ENCODE results near the gene HIF1A.
"Not testable (repeated sequence)": the region's sequence is repeated elsewhere in the genome, so short reads cannot be mapped to it uniquely, and the experiment has no call there.

The HIF1A gene

DNA sequence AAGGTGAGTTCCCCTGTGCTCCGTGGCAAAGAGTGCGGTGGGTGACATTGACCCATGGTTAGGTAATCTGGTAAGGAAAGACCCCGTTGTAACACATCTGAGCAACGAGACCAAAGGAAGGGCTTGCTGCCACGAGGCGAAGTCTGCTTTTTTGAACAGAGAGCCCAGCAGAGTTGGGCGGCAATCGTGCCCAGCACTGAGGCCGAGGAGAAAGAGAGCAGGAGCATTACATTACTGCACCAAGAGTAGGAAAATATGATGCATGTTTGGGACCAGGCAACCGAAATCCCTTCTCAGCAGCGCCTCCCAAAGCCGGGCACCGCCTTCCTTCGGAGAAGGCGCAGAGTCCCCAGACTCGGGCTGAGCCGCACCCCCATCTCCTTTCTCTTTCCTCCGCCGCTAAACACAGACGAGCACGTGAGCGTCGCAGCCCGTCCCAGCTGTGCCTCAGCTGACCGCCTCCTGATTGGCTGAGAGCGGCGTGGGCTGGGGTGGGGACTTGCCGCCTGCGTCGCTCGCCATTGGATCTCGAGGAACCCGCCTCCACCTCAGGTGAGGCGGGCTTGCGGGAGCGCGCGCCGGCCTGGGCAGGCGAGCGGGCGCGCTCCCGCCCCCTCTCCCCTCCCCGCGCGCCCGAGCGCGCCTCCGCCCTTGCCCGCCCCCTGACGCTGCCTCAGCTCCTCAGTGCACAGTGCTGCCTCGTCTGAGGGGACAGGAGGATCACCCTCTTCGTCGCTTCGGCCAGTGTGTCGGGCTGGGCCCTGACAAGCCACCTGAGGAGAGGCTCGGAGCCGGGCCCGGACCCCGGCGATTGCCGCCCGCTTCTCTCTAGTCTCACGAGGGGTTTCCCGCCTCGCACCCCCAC, at the start of gene HIF1A:
TSS of gene HIF1A (plus strand) at position 684 of the 865 bp plus-strand sequence. CDS start 292 bp downstream, outside the sequence.
- peak; percentile 94 to 96 for DNase-seq

DNA sequence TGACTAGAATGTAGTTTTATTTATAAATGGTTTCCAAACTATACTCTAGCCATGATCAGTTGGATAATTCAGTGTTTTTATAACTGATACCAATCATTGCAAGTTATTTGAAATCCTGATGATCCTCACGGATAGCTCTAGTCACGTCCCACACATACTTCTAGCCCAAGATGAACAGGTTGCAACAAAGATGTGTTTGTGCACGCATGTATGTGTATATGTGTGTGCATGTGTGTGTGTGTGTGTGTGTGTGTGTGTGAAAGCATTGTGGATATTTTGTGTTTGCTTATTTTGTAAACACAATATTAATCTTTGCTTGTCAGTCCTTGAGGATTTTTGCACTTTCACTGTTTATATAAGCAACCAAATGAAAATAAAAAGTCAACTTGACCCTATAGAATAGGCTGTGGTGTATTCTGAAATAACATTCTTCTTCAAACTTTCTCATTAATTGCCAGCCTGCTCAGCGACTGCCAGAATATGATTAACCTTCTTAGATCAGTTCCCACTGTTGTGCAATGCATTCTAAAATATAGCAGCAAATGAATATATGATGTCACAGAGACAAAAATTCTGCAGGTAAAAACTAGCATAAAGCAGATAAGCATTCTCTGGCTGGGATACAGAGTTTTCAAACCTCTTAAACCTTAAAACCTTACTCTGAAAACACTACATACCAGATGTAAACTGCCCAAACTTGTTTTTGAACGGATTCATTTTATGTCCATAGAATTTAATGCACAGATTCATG, 48.8 kb upstream of the HIF1A start:
- DNase-seq, result no peak

DNA sequence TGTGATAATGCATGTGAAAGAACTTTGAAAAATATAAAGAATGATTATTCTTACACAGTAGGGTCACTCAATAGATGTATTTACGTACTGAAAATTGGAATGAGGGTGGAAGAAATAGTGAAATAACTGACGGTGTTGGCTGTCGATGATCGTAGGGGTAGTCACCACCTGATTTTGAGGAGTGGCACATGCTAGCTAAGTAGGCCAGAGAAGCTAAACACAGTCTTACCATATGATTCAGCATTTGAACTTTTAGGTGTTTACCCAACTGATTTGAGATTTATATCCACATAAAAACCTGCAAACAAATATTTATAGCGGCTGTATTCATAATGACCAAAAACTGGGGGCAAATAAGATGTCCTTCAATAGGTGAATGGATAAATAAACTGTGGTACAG, 47.6 kb upstream of the HIF1A start:
- DNase-seq, result no peak

DNA sequence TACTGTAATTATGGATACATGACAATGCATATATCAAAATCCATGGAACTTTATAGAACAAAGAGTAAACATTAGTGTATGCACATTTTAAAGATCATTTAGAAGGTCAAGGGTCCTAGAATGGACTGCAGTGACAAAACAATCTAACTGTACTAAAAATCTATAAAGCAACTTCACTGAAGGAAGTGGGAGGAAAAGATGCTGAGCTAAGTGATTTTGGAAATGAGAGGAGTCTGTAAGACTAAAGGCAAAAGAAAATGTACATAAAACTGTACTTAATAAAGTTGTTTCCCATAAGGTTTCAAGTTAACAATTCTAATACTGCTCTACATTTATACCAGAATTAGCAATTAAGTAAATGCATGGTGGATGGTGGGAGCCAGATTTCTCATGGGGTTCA, 46.9 kb upstream of the HIF1A start:
- DNase-seq, result no peak

DNA sequence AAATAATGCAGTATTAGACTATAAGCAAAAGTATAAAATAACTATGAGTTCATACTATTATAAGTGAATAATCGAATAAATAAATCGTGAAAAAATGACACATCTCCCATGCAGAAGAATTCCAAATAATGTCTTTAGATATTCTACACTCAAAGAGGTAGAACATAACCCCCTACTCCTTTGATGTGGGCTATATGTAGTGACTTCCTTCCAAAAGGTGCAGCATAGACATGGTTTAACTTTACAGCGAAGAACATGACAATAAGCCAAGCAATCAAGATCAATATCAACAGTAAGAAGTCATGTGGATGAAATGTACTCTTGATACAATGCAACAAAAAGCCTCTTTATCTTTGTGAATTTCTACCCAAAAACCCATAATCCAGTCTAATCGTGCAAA, 46.0 kb upstream of the HIF1A start:
- DNase-seq, result no peak

DNA sequence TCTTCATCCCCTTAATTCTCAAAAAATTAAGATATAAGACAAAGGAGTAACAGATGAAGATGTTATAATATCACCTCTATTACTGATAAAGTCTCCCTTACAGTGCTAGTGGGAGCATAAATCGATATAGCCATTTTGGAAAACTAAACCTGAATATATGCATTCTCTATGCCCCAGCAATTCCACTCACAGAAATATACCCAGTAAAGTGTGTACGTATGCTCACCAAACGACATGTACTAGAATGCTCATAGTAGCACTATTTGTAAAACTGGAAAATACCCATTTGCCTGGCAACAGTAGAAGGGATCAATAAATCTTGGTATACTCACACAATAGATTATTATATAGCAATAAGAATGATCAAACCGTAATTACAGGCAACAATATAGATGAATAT, 44.0 kb upstream of the HIF1A start:
- DNase-seq, result no peak

DNA sequence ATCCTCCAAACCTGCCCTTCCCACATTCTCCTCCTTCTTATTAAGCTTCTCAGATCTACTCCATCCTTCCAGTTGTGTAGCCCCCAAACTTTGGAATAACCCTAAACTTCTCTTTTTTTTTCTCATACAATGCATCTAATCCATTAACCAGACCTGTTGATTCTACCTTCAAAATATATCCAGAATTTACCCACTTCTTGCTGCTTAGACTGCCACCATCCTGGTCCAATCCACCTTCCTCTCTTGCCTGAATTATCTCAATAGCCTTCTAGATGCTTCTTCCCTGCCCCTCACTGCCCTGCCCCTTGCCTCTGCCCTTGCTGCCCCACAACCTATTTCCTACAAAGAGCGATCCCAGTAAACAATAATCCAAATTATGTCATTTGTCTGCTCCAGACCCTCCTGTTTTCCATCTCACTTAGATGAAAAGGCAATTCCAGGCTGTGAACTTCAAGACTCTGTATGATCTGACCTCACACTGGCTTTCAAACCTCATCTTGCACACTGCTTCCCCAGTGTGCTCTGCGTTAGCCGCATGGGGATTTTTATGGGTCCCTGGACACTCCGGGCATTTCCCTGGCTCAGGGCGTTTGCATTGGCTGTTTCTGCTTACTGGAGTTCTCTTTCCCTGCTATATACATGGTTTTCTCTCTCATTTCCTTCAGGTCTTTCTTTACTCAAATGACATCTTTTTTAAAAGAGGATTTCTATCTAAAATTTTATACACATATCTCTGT, 42.6 kb upstream of the HIF1A start:
- DNase-seq, result no peak

DNA sequence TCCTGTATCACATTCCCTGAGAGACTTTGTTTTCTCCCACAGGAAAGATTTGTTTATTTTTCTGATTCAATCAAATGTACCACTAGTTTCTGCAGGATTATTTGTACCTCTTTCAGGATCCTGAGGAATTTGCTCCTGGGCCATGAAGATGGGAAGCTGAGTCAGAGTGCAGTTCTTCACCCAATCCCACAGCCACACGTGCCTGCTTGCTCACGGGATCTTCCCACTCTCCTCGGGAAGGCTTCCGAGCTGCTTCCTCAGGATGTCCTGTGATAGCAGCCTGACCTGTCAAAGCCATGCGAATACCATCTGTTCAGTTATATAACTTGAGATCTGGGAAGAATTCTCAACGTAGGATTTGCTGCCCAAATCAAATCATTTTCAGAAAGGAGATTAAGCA, 41.8 kb upstream of the HIF1A start:
- DNase-seq, result no peak

DNA sequence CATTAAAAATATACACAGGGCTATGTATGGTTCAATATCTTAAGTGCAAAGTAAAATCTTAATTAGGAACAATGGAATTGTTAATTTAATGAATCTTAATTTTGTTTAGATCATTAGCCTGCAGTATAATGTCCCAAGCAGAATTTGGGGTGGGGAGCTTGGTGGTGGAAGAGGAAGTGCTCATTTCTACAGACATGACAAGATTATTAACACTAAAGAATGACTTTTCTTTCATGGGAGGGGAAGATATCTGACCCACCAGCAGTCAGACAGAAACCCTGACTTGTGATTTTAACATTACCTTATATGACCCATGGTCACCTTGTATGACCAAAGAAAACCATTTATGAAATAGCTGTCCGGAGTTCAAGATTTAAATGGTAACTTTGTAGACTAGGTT, 41.3 kb upstream of the HIF1A start:
- no peak for DNase-seq

DNA sequence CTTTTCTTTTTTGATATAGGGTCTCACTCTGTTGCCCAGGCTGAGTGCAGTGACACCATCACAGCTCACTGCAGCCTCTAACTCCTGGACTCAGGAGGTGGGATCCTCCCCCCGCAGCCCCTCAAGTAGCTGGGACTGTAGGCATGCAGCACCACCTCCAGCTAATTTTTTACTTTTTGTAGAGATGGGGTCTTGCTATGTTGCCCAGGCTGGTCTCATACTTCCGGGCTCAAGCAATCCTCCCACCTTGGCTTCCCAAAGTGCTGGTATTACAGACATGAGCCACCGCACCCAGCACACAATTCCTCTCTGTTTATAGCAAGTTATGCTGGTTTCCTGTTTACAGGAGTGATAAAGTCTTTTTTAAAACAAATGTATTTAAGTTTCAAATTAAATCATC, 39.5 kb upstream of the HIF1A start:
- DNase-seq, result no peak

DNA sequence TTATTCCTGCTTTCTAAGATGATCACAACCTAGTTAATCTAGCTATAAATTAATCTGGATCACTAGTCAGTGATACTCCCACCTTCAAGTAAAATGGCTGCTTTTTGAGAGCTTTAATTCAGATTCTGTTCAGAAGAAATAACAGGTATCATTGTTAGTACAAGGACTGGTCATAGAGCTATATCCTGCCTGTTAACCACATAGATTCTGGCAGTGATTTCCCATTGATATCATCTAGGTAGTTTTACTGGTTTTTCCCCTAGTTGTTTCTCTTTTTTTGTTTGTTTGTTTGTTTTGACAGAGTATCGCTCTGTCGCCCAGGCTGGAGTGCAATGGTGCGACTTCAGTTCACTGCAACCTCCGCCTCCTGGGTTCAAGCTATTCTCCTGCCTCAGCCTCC, 39.0 kb upstream of the HIF1A start:
- DNase-seq, result no peak

DNA sequence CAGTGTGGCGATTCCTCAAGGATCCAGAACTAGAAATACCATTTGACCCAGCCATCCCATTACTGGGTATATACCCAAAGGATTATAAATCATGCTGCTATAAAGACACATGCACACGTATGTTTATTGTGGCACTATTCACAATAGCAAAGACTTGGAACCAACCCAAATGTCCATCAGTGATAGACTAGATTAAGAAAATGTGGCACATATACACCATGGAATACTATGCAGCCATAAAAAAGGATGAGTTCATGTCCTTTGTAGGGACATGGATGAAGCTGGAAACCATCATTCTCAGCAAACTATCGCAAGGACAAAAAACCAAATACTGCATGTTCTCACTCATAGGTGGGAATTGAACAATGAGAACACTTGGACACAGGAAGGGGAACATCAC, 37.2 kb upstream of the HIF1A start:
- not testable (repeated sequence) for DNase-seq

DNA sequence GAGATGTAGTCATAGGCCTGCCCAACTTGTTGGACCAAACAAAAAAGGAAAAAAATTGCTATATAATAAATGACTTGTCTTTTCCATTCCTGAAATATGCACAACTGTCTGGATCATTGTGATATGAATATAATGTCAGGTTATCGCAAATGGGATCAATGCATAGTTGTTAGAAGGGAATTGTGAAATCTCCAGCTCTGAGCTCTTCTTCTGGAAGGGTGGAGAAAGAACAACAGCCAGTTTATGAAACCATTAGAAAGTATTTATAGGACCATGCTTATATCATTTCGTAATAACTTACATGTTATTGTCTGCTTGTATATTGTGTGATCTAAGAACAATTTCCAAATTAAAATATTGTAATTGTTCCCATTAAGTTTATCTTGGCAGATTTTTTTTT, 35.7 kb upstream of the HIF1A start:
- no peak for DNase-seq

DNA sequence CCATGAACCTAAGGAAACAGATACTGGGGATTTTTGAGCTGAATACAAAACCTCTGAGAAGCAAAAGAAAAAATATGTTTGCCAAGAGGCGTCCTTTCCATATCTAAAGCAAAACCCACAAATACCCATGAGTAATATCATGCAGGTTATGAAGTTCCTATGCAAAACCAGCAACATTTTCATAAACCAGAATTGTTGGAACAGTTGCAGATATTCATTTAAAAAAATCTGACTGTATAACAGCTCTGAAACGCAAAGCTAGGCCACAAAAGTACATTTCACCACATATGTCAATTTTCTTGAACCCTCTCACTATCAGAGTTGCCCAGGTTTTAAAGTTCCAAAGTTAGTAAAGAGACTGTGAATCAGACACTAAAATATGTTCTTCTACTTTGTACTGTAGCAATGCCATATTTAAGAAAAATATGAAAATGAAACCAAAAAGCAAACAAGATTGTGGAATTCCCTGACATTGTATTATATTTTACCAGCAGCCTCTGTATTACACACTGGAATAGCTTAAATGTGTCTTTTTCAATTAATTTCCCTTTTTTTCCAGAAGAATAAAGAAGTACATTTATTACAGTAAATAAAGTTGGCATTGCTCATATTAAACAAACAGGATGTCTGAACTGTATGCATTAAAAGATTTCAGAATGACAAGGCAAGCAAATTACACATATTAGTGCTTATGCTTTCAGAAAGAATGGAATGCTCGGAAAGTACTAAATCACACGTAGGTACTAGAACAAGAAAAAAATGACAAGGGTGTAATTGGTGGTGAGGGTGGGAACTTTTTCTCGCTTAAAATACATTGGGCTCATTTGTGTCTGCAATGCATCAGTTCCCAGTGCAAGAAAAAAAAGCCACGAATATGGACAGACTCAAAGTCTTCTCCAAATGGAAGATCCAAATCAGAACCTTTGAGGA, 33.6 kb upstream of the HIF1A start:
- no peak for DNase-seq

DNA sequence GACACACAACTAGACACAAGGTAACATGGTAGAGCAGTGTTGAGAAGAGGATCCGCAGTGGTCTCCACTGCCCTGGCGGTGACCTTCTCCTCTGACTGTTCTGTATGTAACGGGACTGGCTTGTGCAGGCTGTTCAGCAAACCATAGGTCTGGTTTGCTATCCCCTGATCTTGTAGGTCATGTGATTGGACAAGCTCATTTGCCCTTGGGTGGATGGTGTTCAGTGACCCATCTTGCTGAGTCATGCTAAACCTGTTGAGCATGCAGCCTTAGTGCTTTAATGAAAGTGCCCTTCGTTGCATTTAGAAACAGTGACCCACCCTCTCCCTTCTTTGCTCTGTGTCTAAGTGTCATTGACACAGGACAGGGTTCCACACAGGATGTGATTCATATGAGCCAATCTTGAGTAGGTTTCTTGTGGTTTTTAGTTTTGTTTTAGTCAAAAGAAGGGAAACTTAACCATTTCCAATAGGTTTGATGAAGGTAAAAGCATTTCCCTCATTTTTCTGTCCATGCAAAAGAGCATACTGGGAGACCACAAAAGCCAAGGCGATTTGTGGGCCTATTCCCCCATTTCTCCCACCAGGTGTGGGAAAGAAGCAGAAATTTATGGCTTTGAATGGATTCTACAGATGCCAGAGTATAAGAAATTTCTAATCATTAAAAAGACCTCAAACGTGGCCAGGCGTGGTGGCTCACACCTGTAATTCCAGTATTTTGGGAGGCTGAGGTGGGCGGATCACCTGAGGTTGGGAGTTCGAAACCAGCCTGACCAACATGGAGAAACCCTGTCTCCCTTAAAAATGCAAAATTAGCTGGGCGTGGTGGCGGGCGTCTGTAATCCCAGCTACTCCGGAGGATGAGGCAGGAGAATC, 32.6 kb upstream of the HIF1A start:
- DNase-seq, result peak; percentile 47 to 59

DNA sequence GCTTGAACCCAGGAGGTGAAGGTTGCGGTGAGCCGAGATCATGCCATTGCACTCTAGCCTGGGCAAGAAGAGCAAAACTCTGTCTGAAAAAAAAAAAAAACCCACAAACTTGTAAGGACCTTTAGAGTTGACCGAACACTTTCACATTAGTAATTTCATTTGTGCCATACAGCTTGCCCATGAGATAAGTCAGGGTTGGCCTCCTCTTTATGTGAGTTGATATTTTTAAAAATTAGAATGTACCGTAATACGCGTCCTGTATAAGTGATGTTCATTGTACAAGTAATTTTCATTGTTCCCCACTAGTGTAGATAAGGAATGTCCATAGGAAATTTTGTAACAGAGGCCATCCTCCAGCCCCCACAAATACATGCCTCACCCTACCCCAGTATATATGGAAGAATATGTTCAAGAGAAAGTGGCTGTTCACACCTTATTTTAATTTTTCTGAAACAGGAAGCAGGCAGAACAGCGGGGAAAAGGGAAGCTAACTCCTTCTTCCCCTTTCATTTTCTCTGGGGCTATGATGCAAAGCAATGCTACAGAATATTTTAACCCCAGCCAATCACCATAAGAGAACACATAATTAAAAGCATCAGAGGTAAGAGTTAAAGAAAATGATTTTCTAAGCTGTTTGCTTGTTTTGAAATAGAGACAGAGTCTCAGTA, 31.9 kb upstream of the HIF1A start:
- DNase-seq, result no peak

DNA sequence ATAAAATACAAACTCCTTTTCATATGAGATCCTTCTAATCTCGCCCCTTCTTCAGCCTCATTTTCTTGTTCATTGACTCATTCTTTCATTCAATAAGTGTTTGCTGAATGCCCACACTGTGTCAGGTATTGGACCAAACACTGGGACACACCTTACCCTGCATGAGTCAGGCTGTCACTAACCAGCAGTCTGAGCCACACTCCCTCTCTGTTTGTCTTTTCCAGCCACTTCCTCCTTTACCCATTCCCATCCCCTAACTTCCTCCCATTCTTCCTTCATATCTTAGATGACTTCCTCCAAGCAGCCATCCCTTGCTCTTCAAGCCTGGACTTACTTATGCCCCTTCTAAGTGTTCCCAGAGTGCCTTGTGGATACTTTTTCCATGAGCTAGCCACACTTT, 27.0 kb upstream of the HIF1A start:
- no peak for DNase-seq

DNA sequence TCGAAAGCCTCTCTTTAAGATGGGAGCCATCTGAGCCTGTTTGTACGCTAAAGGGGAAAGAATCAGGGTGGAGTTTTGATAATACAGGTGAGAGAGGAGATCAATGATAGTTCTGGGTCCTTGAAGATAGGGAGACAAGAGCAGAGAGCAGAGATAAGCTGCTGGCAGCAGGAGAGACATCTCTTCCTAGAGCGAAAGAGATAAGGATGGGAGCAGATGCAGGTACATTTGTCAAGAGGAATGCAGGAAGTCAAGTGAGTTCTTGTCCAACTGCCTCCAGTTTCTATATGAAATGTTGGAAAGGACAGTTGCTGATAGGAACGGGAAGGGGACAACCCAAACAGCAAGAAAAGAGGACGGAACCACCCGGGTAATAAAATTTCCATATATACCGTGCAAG, 24.7 kb upstream of the HIF1A start:
- no peak for DNase-seq

DNA sequence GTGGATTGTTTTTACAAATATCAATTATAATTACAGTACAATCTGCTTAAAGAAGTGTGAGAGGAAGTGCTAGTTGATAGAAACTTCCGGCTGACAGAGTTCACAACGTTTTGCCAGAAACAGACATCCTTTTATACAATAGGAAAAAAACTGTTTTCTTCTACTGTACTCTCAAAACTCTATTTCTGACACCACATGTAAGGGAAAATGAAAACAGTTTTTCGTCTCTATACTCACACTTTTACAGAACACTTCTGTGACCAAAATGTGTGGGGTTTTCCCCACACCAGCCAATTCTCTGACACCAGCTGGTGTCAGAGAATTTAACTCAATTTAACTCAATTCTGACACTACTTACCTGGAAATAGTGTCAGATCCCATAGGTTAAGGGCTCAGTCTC, 24.2 kb upstream of the HIF1A start:
- peak in 1 of 2 experiments; percentile 38 for DNase-seq

DNA sequence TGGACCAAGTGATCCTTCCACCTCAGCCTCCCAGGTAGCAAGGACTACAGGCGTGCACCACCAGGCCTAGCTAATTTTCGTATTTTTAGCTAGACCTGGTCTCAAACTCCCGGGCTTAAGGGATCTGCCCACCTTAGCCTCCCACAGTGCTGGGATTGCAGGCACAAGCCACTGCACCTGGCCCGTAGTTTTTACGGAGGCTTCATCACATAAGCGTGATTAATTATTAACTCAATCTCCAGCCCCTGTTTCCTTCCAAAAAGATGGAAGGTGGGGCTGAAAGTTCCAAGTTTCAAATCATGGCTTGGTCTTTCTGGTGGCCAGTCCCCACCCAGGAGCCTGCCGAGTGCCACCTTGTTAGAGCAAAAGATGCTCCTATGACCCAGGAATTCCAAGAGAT, 22.5 kb upstream of the HIF1A start:
- no peak for DNase-seq

DNA sequence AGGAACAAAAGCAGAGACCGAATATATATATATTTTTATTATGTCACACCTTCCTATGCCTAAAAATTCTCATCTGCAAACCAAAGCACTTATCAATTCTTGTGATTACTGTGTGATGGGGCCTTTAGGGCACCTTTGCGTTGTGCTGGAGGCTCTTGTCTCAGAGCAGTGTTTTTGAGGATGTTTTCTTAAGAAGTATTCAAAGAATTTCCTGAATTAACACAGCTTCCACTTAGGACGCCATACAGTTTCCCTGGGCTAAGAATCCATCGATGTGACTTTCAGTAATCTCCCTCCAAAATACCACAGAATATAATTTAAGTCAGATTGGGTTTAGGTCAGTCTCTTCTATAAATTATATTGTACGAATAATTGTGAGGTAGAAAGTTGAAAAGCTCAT, 22.0 kb upstream of the HIF1A start:
- no peak for DNase-seq
